Measurements from ENCODE around the gene IL5.

IL5 gene

GRCh38 chr5:132498686-132499271, 44.5 kb downstream of the IL5 start:
- no peak for DNase-seq (ENCODE audit: low read depth in 2 of 2)

GRCh38 chr5:132498152-132498551, 45.2 kb downstream of the IL5 start:
- DNase-seq (ENCODE audit: low read depth in 2 of 2), result no peak

- no peak for DNase-seq (ENCODE audit: low read depth in 2 of 2)
Observed at GRCh38 chr5:132497488-132497997, 45.8 kb downstream of the IL5 start.

- no peak for DNase-seq (ENCODE audit: low read depth in 2 of 2)
Observed at GRCh38 chr5:132496631-132497487, 46.5 kb downstream of the IL5 start.

- DNase-seq (ENCODE audit: low read depth in 2 of 2), result peak; percentile 69 to 73
Observed at GRCh38 chr5:132496191-132496630, 47.1 kb downstream of the IL5 start.

- no peak for DNase-seq (ENCODE audit: low read depth in 2 of 2)
Observed at GRCh38 chr5:132495667-132496190, 47.6 kb downstream of the IL5 start.

GRCh38 chr5:132493821-132494220, 49.5 kb downstream of the IL5 start:
- no peak for DNase-seq (ENCODE audit: low read depth in 2 of 2)

- no peak for DNase-seq (ENCODE audit: low read depth in 2 of 2)
Observed at GRCh38 chr5:132493241-132493640, 50.1 kb downstream of the IL5 start.

- DNase-seq (ENCODE audit: low read depth in 2 of 2), result no peak
Observed at GRCh38 chr5:132492386-132493125, 50.8 kb downstream of the IL5 start.

Measured in stimulated activated CD8-positive, alpha-beta memory T cell treated with anti-CD3 and anti-CD28 coated beads, Interleukin-7, amount 100 ng/mL, for 1 hour (primary cell).